ENCODE data around the gene ZNF184.

- TF ChIP-seq CTCF (conservative IDR thresholded peaks at IDR 0.05) (no peak), EZH2 (IDR thresholded peaks at IDR 0.05; ENCODE audit: low read depth) (no peak)
Measured at GRCh38 chr6:27468334-27468733, 4.6 kb downstream of the ZNF184 start.

Measured in PC-9 (cell line).